SK-N-MC (cell line): ENCODE results near the gene HNRNPH2.

Experiments used
- EZH2 ChIP-seq: fragments of 200-600 bp; sonication (generic); IDR thresholded peaks from one replicate; pipeline ENCODE4 v1.6.1; 2017; ENCODE audit warnings: antibody characterized with exemption
- POLR2AphosphoS5 ChIP-seq: IDR thresholded peaks from 2 replicates; pipeline ENCODE4 v1.6.1; 2012; ENCODE audit warnings: mild to moderate bottlenecking, low read depth, low read length, borderline replicate concordance

DNA sequence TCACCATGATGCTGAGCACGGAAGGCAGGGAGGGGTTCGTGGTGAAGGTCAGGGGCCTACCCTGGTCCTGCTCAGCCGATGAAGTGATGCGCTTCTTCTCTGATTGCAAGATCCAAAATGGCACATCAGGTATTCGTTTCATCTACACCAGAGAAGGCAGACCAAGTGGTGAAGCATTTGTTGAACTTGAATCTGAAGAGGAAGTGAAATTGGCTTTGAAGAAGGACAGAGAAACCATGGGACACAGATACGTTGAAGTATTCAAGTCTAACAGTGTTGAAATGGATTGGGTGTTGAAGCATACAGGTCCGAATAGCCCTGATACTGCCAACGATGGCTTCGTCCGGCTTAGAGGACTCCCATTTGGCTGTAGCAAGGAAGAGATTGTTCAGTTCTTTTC, 4.0 kb downstream of the HNRNPH2 start:
- TF ChIP-seq POLR2AphosphoS5, result no peak
- TF ChIP-seq EZH2, result no peak
